GM19452 (cell line): ENCODE data around the gene COL12A1.
"Not testable (repeated sequence)": the region's sequence is repeated elsewhere in the genome, so short reads cannot be mapped to it uniquely, and the experiment has no call there.

ENCODE experiments used
- ATAC-seq: cut with Tn5 transposase; IDR thresholded peaks from one replicate; pipeline ENCODE4 v1.9.1; 2021; ENCODE audit not compliant: unreplicated experiment

The COL12A1 gene

DNA sequence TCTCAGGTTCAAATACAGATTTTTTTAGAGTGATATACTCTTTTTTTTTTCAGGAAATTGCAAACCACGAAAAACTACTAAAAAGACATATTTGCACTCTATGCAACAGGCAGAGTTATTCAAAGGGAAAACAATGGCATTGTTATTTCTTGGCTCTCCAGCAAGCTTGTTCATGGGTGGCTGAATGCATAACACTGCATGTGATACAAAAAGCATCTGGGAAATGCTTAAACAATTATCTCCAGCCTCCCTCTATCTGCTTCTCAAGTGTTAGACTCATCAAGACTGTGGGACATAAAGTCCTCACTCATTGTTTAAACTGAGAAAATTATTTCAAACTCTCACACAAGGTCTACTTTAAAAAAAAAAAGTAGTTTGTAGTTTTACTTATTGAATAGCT is 7.3 kb upstream of the COL12A1 start:
- ATAC-seq: no peak

DNA sequence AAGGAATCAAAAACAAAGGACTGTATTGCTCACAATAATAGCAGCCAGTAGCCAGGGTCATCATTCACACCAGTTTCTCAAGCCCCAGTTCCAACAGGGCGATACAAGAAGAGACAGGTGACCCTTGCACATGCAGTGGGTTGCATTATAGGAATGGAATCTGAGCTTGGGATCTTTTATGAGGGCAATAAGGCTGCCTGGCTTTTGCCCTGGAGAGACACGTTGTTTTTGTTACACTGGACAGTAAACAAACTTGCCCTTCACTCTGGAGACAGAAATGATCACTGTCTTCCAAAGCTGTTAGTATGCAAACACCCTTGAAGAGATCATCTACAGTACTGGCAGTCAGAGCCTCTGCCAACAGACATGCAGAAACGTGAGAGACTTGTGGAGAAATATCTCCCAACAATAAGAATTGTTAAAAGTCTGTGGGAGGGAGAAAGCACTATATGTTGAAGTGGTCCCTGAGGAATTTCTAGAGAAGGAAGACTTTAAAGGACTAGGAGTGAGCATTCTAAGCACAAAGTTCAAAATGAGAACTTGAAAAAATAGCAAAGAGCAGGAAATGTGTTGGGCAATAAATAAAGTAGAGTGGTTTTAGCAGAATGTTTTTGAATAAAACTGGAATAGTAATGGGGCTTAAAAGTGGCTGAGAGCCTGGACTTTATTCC is 6.2 kb upstream of the COL12A1 start:
- ATAC-seq: no peak

- ATAC-seq: no peak
Measured at GRCh38 chr6:75210885-75211739, 5.3 kb upstream of the COL12A1 start.

GRCh38 chr6:75209184-75209723 is 3.4 kb upstream of the COL12A1 start:
- ATAC-seq: peak; percentile 1

DNA sequence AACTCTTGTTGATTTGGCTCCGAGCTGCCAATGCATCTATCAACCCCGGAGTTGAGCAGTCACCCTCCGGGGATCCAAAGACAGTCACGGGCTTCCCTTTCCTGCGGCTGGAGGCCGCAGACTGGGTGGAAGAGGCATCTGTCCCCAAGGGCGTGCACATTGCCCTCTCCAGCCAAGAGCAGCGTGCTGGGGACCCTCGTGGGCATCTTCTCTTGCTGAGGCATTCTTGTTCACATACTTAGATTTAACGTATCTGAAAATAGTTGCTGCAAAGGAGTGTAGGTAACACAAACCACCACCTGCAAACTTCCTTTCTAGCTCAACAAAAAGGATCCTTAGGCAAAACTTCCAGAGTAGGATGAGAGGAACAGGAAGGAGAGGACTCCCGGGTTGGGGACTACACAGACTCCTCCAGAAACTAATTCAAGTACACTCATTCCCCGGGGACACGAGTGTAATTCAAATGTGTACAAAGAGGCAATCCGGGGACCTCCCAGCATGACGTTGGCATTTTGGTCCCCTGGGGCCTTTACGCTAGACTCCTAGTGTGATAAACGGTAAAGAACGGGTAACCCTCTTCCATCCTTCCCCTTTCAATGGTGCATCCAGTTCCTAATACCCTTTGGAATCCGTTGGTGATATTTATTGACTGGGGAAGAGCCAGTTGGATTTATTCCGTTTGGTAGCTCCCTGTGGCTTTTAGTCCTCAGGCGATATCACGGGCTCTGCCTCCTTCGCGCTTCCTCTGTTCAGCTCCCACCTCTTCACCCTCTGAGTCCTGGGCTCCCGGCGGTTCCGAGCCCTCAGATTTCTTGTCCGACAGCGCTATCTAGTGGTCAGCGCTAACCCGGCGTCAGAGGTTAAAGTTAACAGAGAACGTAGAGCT is 2.7 kb upstream of the COL12A1 start:
- ATAC-seq: peak; percentile 78

- no peak for ATAC-seq
Measured at GRCh38 chr6:75206576-75207342, 906 bp upstream of the COL12A1 start.

GRCh38 chr6:75204959-75205775 is 686 bp downstream of the COL12A1 start:
- no peak for ATAC-seq

- ATAC-seq: no peak
Measured at GRCh38 chr6:75204217-75204958, 1.5 kb downstream of the COL12A1 start.

DNA sequence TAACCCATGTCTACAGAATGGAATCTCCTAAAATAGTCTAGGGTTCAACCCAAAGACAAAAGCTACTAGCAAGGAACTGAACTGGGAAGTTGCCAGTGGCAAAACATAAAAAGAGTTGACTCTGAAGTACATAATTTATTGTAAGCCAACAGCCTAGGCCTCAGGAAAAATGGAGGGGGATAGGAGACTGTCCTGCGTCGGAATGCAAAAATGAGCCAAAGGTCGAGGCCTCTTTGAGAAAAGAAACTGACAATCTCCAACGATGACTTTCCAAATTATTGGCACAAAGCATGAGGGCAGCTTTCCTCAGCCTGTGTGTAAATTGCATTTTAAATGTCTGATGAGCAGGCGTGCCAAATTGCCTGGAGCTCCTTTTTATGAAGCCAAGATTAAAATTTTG is 2.1 kb downstream of the COL12A1 start:
- ATAC-seq: no peak

GRCh38 chr6:75202676-75203131 is 3.1 kb downstream of the COL12A1 start:
- ATAC-seq: no peak

DNA sequence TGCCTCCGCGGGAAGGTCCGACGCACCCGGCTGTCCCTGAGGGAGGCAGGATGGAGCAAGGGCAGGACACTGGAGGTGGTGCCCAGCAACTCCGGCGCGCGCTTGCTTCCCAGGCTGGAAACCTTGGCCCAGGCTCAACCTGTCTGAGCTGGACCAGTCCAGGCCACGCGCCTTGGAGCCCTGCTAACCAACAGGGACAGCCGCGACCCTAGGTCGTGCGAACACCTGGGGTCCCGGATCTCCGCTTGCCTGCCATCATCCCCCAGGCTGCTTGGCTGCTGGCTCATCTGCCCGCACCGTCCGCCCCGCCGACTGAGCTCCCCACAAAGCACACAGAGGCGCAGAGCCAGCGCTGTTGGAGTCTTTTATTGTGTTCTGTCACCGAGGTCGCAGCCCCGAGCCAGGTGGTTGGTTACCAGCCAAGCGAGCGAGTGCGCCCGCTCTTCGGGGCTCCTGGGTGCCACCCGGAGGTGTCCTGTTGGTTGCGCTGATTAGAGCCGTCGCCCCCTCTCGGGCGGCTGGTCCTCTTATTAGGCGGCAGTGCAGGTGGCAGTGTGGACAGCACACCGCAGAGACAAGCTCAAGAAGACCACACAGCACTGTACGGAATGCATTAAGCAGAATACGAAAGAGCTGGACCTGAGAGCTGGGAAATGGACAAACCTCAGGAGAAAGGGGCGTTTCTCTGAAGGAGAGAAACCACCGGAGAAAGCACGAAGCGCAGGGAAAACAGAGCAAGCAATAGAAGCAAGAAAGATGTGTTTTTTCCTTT is 3.8 kb downstream of the COL12A1 start:
- no peak for ATAC-seq

DNA sequence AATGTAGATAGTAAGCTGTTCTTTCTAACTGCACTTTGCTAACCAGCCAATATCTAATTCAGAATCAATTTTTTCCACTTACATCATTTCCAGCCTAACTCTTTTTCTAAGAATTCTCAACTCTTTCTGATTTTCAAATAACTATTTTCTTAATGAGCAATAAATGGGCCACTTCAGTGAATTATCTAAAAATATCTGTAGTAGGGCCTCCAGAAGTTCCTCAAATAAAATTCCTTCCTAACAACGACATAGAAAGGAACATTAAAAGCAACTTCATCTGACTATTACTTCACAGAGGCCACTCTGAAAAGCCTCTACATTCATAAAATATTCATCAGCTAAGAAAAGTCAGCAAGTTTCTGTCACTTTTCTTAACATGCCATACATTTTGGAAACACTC is 4.8 kb downstream of the COL12A1 start:
- no peak for ATAC-seq

DNA sequence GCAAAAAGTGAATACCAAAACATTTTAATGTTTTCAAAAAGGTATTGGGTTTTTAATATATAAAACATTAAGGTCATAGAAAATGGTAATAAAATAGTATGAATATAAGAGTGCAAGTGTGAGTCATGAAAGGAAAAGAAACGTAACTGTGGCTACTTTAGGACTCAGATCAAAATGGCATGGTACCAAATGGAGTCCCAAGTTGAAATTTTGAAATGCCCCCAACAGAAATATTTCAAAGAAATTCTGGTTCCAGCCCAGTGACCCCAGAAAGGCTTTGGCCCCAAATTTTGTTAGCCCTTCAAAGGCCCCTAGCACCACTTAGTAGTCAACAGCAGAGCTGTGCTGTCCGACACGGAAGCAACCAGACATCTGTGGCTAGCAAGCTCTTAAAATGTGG is 6.0 kb downstream of the COL12A1 start:
- ATAC-seq: no peak

DNA sequence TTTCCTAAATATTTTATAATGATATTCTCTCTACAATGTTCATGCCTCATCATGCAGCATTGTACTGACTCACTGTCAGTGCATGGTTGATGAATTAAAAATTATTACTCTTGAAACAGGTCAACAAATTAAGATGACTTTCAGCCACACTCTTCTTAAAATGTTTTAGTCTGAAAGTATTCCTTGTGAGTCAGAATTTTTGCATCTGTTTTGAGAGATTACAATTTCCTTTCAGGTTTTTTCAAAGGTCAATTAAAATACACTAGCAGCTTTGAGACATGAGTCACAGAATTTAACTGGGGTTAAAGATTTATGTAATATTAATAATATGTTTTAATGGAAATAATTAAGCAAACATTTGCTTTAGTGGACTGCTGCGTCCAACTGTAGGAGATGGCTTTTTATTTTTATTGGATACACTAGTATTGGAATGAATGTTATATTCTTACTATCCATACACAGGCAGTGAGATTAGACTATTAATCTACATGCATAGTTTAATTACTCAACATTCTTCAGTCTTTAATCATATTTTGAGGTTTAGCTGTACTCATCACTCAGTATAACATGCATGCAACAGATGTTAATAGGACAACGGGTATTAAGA is 9.7 kb downstream of the COL12A1 start:
- no peak for ATAC-seq

GRCh38 chr6:75188221-75188925 is 17.5 kb downstream of the COL12A1 start:
- ATAC-seq: no peak

GRCh38 chr6:75186581-75186980 is 19.3 kb downstream of the COL12A1 start:
- ATAC-seq: not testable (repeated sequence)

DNA sequence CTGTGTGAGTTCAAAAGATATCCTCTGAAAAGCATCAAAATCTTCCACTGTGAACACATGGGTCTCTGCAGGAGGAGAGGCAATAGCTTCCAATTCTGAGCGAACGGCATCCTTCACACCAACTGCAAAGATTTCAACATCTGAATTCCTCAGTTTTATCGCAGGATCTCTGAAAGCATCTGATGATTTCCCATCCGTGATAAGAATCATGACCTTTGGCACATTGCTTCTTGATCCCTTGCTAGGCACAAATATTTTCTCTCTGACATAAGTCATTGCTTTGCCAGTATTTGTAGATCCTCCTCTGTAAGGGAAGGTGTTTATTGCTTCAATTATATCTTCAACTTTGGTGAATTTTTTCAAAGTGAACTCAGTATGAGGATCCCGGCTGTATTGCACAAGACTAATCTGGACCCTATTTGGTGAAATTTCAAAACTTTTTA is 22.7 kb downstream of the COL12A1 start:
- no peak for ATAC-seq
